HG02759 (cell line): ENCODE data around the gene SRM.
"Not testable (repeated sequence)": the region's sequence is repeated elsewhere in the genome, so short reads cannot be mapped to it uniquely, and the experiment has no call there.

Source experiments
- ATAC-seq: cut with Tn5 transposase; IDR thresholded peaks from one replicate; pipeline ENCODE4 v1.9.1; 2021; ENCODE audit warnings: mild to moderate bottlenecking, moderate library complexity; ENCODE audit not compliant: unreplicated experiment

SRM gene

DNA sequence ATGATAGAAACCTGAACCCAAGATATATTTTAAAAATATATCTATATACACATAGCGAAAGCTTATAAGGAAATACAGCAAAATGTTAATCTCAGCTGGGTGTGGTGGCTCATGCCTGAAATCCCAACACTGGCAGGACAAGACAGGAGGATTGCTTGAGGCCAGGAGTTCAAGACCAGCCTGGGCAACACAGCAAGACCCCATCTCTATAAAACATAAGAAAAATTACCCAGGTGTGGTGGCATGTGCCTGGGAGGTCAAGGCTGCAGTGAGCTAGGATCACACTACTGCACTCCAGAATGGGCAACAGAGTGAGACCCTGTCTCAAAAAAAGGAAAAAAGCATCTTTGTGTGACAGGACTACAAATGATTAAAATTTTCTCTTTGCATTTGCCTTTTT is 6.0 kb upstream of the SRM start:
- ATAC-seq = no peak

DNA sequence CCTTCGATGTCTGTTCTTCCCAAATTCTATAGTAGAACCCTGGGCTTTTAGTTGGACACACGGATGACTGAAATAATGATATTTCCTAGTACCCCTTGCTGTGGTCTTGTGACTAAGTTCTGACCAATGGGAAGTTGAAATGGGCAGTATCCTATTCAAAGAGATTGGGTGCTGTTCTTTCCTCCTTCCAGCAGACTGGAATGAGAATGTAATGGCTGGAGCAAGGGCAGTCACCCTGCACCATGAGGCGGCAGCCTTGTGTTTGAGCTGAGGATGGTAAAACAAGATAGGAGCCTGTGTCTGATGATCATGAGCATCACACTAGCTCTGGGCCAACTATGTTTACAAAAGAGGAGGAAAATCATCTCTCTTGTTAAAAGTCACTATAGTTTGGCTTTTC is 5.1 kb upstream of the SRM start:
- no peak for ATAC-seq

DNA sequence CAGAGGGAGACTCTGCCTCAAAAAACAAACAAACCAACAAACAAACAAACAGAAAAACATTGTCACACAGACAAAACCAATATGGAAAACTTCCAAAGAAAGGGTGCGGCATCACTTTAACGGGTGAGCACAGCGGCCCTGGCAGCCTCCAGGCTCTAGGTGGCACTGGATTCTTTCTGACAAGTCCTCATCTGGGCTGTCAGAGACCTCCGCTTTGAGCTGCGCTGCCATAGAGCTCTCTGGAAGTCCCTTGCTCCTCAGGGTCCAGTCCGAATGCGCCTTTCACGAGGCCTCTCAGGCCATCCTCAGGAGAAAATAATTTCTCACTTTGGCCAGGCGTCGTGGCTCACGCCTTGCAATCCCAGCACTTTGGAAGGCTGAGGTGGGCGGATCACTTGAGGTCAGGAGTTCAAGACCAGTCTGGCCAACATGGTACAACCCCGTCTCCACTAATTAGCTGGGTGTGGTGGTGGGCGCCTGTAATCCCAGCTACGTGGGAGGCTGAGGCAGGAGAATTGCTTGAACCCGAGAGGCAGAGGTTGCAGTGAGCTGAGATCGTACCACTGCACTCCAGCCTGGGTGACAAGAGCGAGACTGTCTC is 4.2 kb upstream of the SRM start:
- ATAC-seq = not testable (repeated sequence)

DNA sequence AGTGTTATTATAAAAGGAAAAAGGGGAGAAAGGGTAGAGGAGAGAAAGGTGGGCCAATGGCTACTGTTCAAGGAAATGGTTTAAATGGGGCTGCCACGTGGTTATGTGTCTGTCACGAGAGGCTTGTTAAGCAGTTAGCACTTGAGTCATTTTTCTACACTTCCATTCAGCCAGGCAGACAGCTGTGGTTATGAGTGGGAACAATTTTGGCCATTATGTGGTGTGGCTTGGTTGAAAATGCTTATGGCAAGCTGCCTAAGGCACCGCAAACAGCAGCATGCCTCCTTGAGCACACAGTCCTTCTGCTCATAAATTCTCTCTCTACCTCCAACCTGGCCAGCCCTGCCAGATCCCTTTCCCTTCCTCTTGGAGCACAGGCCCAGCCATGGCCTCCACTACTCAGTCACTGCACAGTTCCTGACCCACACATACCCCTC is 3.2 kb upstream of the SRM start:
- no peak for ATAC-seq

DNA sequence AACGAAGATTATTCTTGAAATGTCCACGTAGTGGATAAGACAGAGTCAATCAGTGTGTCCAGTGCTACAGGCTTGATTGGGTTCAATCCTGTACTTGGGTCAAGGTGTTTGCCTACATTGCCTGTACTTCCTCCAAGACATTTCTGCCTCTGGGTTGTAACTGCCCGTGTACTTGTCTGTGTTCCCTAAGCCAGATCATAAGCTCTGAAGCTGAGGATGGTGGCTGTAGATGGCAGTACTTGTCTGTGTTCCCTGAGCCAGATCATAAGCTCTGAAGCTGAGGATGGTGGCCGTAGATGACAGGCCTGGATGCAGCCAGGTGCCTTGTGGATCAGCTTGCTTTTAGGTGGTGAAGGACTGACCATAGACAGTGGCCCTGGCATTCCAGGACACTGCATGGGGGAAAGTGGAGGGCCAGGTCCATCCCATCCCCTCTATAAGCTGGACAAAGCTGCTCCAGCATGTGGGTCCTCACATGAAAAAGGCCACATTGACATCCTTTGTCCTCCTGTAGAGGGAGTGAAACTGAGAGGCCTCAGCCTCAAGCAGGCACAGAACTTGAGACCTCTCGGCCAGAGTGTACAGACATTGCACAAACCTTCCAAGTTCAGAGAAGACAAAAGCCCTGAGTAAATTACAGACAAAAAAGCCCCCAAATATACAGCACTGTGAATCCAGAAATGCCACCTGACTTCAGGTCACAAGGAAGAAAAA is 2.0 kb upstream of the SRM start:
- ATAC-seq = no peak

DNA sequence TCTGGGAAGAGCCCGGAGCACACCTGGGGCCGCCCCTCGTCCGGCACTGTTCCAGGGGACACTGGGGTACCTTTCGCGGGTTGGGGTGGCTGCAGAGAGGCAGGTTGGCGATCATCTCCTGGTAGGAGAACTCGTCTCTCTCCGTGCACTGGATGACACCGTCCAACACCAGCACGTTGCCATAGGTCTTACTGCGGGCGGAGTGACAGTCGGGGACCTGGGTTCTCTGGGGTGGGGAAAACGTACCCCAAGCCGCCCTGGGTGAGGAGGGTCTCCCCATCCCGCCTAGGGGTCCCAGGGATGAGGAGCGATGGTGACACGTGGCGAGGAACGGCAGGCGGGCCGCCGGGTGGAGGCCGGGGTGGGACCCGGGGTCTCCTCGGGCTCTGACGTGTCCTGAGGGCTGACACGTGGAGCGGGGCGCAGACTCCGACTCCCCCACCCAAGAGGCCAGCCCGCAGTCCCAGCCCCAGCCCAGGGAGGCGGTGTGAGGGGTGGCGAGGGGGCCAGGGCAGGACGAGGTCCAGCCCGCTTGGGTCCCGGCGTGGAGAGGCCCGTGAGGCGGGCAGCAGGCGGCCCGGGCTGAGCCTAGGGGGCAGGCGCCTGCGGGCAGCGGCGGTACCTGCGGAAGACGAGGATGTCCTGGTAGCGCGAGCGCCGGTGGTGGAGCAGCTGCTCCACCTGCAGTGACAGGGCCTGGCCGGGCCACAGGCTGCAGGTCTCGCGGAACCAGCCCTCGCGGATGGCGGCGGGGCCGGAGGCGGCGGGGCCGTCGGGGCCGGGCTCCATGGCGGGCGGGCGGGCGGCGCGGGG is 457 bp downstream of the SRM start:
- ATAC-seq = peak; percentile 34

DNA sequence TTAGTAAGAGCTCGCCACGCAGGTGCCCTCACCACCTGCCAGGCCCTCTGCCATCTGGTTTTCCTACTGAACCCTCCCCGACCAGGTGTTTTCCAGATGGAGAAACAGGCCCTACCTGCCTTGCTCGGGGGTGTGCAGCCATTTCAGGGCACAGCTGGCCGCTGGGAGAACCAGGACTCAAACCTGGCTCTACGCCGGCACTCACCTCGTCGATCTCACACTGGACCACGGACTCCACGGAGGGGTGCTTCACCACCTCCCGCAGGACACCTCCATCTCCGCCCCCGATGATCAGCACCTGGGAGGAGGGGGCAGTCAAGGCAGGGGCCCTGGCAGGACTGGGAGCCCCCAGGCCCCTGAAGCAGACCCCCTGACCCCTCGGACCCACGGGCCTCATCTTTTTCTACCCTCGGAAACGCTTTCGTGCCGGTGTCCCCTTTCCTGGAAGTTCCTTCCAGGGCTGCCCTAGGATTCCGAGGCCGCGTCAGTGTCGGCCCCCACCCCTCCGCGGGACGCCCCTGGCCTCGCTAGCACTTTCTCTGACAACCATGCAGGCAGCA is 1.1 kb downstream of the SRM start:
- no peak for ATAC-seq

DNA sequence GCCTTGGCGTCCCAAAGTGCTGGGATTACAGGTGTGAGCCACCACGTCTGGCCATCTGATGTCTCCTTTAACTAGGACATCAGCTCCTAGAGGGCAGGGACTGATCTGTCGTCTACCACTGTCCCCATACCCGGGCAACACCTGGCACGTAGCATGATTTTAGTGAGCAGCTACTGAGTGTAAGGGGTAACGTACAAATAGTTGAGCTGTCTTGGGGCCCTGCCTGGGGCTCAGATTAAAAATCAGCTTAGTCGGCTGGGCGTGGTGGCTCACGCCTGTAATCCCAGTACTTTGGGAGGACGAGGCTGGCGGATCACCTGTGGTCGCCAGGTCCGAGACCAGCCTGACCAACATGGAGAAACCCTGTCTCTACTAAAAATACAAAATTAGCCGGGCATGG is 1.8 kb downstream of the SRM start:
- ATAC-seq = no peak

DNA sequence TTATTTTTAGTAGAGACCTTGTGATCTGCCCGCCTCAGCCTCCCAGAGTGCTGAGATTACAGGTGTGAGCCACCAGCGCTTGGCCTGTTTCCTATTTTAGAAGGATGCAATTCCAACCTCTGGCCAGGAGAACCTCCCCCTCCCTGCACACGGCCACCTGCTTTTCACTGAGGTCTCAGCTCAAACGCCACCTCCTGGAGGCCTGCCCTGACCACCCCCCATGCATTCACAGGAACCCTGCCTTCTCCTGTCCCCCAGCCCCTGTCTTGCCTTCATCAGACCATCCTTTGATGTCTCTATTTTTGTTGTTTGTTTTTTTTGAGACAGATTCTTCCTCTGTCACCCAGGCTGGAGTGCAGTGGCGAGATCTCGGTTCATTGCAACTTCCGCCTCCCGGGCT is 2.3 kb downstream of the SRM start:
- ATAC-seq = no peak

DNA sequence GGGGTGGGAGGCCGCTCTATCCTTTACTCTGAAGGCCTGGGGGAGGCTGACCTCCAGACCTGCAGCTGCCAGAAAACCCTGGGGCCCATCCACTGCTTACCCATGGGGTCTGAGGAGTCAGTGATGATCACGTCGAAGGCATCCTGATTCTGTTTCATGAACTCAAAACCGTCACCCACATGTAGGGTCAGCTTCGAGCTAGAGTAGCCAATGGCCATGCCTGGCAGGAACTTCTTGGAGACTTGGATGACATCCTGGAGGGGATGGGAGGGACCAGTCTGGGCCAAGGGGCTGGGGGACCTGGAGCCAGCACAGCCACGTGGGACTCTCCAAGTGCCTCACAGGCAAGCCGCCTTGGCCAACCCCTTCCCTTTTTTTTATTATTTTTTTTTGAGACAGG is 3.3 kb downstream of the SRM start:
- ATAC-seq = no peak

DNA sequence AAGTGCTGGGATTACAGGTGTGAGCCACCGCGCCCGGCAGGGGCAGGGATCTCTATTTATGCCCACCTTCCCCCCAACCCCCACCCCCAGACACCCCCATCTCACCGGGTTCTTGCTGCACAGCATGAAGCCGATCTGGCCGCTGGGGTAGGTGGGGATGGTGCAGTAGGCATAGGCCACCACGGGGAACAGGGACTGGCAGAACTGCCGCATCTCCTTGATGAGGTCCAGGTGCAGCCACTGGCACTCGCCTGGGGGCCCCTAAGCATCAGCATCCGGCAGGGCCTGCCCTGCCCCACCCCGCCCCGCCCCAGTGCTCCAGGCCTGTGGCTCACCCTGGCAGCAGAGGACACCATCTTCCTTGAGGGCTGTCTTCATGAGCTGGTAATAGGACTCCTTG is 4.1 kb downstream of the SRM start:
- ATAC-seq = no peak

DNA sequence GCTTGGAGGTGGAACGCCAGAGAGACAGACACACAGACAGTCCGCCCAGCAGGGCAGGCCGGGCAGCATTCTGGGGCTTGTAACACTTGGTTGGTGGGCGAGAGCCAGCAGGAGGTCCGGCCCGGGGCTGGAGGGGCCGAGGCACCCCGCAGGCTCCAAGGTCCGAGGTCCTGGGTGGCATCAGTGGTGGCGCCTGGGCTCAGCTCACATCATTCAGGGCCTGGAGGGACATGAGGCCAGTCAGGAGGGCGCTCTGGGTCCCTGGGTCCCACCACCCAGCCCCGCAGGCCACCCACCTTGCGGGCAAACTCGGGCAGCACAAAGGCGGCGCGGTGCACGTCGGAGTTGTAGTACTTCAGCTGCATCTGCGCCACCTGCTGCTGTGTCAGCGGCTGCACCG is 5.2 kb downstream of the SRM start:
- no peak for ATAC-seq

DNA sequence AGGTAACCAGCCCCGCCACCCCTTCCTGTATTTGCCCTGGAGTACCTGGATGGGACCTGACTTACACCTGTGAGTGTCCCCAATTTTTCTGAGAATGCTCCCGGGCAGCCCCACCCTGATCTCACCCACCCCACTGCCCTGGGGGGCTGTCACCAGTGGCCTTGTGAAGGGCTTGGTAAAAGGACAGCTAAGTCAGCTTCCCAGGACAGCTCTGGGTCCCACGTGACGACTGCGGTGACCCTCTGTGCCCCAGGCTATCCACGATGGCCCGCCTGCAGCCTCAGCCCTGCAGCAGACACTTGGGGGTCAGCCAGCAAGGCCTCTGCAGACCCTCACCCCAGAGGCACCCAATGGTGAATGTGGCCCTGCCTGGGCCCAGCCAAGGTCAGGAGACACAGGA is 5.6 kb downstream of the SRM start:
- ATAC-seq = no peak

DNA sequence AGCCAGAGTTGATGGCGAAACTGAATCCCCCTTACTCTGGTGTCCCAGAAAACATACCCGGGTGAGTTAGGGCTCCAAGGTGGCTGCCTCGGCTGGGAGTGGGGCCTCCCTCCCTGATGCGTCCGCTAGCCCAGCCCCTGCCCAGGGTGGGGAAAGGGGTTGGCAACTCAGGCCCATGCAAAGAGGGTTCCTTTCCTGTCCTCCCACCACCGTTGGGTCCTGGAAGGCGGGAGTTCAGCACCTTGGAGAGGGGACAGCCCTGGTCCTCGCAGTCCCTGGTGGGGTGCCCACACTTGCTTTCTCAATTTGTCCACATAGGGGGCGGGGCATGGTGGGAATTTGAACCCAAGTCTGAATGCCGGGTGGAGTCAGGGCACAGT is 6.1 kb downstream of the SRM start:
- ATAC-seq = no peak

DNA sequence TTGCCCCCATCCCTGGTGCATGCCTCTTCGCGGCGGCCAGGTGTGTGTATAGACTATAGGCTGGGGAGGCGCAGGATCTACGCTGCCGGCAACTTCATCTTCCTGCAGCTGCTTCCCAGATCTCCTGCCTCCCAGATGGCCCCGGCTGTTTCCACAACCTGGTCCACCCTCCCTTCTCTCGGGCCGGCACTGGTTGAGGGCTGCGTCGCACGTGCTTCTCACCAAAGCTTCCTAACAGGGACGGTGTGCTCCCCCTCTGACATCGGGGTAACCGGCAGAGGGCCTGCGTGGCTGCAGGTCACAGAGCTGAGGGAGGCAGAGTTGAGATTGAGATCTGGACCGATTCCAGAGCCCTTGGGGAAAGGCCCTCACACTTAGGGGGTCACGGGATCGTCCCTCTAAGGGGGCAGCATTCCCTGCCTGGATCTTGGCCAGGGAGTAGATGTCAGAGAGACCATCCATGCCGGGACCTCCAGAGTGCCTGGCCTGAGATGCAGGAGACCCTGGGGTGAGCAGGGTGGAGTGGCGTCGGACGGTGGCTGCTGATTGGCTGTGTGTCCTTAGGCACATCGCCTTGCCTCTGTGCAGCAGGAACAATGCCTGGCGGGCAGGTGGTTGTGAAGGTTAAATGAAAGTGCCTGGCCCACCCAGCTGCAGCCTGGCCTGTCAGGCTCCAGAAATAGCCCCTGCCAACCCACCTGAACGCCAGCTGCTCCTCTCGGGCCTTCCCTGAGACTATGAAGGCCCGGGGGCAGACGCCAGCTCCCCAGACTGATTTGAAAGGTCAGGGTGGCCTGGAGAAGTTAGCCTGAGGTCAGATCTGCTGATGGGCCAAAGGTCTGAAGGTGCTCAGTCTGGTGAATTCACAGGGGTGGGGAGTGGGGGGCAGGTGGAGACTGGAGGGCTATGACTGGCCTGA is 6.7 kb downstream of the SRM start:
- ATAC-seq = no peak

DNA sequence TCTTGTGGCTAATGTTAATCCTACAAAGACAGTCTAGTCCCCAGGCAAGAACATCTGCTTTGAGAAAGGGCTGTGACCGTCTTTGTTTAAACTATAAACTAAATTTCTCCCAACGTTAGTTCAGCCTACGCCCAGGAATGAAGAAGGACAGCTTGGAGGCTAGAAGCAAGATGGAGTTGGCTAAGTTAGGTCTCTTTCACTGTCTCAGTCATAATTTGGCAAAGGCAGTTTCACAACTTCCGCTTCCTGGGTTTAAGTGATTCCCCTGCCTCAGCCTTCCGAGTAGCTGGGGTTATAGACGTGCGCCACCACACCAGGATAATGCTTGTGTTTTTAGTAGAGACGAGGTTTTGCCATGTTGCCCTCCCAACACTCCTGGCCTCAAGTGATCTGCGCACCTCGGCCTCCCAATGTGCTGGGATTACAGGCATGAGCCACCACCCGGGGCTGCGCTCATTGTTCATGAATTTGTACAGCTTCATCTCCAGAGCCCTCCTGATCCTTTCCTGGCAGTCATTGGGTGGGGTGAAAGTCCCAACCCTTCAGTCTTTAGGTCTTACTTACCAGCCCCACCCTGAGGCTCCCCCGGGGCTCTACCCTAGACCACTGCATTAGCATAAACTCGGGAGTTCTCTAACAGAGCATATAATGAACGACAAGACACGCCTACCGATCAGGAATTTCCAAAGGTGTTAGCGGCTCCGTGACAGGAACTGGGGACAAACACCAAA is 7.9 kb downstream of the SRM start:
- ATAC-seq = no peak

DNA sequence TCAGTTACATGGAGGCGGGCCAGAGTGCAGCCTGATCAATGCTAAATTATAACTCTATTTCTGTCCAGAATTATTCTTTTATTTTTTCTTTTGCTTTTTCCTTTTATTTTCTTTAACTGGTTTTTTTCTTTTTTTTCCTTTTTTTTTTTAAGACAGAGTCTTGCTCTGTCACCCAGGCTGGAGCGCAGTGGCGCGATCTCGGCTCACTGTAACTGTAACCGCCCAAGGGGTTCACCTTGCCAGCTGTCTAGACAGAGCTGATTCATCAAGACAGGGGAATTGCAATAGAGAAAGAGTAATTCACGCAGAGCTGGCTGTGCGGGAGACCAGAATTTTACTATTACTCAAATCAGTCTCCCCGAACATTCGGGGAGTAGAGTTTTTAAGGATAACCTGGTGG is 8.7 kb downstream of the SRM start:
- not testable (repeated sequence) for ATAC-seq

DNA sequence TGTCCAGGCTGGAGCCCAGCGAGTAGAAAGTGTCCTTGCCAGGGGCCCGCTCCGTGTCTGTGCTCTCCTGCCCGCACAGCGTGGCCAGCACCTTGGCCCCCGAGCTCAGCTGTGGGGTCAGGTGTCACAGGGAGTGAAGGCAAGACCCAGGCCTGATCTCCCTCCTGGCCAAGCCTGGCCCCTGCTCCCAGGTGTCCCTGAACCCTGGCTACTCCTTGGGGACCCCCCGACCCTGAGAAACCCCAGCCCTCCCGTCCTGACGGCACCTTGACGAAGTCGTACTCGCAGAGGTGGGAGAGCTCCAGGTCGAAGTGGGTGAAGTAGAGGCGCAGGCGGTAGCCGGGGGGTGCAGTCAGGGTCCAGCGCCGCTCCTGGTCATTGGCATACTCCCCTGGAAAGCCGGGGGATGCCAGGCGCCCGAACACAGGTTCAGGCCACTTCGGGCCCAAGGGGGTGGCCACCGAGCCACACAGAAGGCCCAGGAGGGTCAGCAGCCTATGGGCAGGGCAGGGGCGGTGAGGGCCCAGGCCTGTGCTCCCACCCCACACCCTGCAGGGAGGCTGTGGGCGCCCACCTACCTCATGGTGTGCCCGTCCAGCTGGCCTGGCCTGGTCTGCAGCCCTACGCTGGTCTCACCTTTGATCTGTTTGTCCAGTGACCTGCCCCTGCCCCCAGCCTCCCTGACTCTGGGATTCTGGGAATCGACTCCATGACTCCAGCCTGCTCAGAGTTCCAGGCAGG is 13.0 kb downstream of the SRM start, which contains the start of gene MASP2:
MASP2 (minus strand) TSS at position 615 of the 741 bp plus-strand sequence; CDS start at position 583, 32 bp downstream.
- no peak for ATAC-seq

DNA sequence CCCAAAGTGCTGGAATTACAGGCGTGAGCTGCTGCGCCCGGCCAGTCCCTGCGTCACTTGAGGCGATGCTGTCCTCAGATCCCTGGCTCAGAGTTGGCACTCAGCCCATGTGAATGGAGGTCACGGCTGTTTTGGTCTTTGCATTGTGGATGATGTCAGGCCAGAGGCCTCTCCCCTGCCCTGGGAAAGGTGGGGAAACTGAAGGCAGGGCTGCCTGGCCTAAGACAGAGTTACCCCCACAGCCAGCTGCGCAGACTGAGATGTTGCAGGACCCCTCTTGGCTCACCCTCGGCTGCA is 13.6 kb downstream of the SRM start:
- ATAC-seq = no peak
